ENCODE data around the gene RPS6KA2.
"Not testable (repeated sequence)": the region's sequence is repeated elsewhere in the genome, so short reads cannot be mapped to it uniquely, and the experiment has no call there.

The RPS6KA2 gene

GRCh38 chr6:166398348-166398747, 228.7 kb downstream of the RPS6KA2 start:
- DNase-seq (ENCODE audit: low read depth in 3 of 3), result no peak

- no peak for DNase-seq (ENCODE audit: low read depth in 3 of 3)
Measured at GRCh38 chr6:166397849-166398248, 229.2 kb downstream of the RPS6KA2 start.

- no peak for DNase-seq (ENCODE audit: low read depth in 3 of 3)
Measured at GRCh38 chr6:166395778-166396177, 231.3 kb downstream of the RPS6KA2 start.

- no peak for DNase-seq (ENCODE audit: low read depth in 3 of 3)
Measured at GRCh38 chr6:166395351-166395750, 231.7 kb downstream of the RPS6KA2 start.

- no peak for DNase-seq (ENCODE audit: low read depth in 3 of 3)
Measured at GRCh38 chr6:166394036-166394892, 232.8 kb downstream of the RPS6KA2 start.

GRCh38 chr6:166393535-166393823, 233.6 kb downstream of the RPS6KA2 start:
- DNase-seq (ENCODE audit: low read depth in 3 of 3), result no peak

- not testable (repeated sequence) for DNase-seq (ENCODE audit: low read depth in 3 of 3)
Measured at GRCh38 chr6:166392755-166393534, 234.1 kb downstream of the RPS6KA2 start.

- no peak for DNase-seq (ENCODE audit: low read depth in 3 of 3)
Measured at GRCh38 chr6:166389119-166389518, 237.9 kb downstream of the RPS6KA2 start.

- DNase-seq (ENCODE audit: low read depth in 3 of 3), result no peak
Measured at GRCh38 chr6:166388290-166389004, 238.6 kb downstream of the RPS6KA2 start.

GRCh38 chr6:166387642-166388289, 239.3 kb downstream of the RPS6KA2 start:
- DNase-seq (ENCODE audit: low read depth in 3 of 3), result no peak

- DNase-seq (ENCODE audit: low read depth in 3 of 3), result not testable (repeated sequence)
Measured at GRCh38 chr6:166387098-166387497, 240.0 kb downstream of the RPS6KA2 start.

GRCh38 chr6:166386111-166386510, 240.9 kb downstream of the RPS6KA2 start:
- DNase-seq (ENCODE audit: low read depth in 3 of 3), result no peak

- peak in 2 of 3 experiments; percentile 7 to 29 for DNase-seq (ENCODE audit: low read depth in 3 of 3)
Measured at GRCh38 chr6:166383802-166384363, 243.2 kb downstream of the RPS6KA2 start.

GRCh38 chr6:166382933-166383801, 243.9 kb downstream of the RPS6KA2 start, which contains the start of gene MPC1:
MPC1 (minus strand) TSS chr6:166382940; CDS start chr6:166382876, 64 bp downstream.
- DNase-seq (ENCODE audit: low read depth in 3 of 3), result peak; percentile 87 to 93 (median 88)

- no peak for DNase-seq (ENCODE audit: low read depth in 3 of 3)
Measured at GRCh38 chr6:166382500-166382932, 244.5 kb downstream of the RPS6KA2 start.

- peak; percentile 41 to 72 (median 41) for DNase-seq (ENCODE audit: low read depth in 3 of 3)
Measured at GRCh38 chr6:166381733-166382499, 245.1 kb downstream of the RPS6KA2 start.

- no peak for DNase-seq (ENCODE audit: low read depth in 3 of 3)
Measured at GRCh38 chr6:166381381-166381732, 245.7 kb downstream of the RPS6KA2 start.

- no peak for DNase-seq (ENCODE audit: low read depth in 3 of 3)
Measured at GRCh38 chr6:166379800-166380199, 247.3 kb downstream of the RPS6KA2 start.

GRCh38 chr6:166379103-166379586, 247.9 kb downstream of the RPS6KA2 start:
- DNase-seq (ENCODE audit: low read depth in 3 of 3), result no peak

All from stimulated activated CD4-positive, alpha-beta T cell treated with anti-CD3 and anti-CD28 coated beads, TNF-alpha, amount 100 ng/mL, for 24 hours (primary cell).